D721Med (cell line): ENCODE results near the gene ARHGEF7.

Experiments
- DNase-seq: peaks from one replicate; pipeline ENCODE4 v3.0.0; 2011; ENCODE audit warnings: low spot score; ENCODE audit not compliant: insufficient read length
- FAIRE-seq: peaks from 2 replicates; lab custom pipeline; 2011; peaks lifted over from hg19 to GRCh38; lab: Jason Lieb, UNC
- TF ChIP-seq, protein P1 (sequence below): IDR thresholded peaks from 2 replicates; pipeline ENCODE4 v1.5.1; 2012; ENCODE audit warnings: mild to moderate bottlenecking, control low read depth; ENCODE audit not compliant: insufficient read depth; ENCODE audit errors: missing control alignments

The ARHGEF7 gene

DNA sequence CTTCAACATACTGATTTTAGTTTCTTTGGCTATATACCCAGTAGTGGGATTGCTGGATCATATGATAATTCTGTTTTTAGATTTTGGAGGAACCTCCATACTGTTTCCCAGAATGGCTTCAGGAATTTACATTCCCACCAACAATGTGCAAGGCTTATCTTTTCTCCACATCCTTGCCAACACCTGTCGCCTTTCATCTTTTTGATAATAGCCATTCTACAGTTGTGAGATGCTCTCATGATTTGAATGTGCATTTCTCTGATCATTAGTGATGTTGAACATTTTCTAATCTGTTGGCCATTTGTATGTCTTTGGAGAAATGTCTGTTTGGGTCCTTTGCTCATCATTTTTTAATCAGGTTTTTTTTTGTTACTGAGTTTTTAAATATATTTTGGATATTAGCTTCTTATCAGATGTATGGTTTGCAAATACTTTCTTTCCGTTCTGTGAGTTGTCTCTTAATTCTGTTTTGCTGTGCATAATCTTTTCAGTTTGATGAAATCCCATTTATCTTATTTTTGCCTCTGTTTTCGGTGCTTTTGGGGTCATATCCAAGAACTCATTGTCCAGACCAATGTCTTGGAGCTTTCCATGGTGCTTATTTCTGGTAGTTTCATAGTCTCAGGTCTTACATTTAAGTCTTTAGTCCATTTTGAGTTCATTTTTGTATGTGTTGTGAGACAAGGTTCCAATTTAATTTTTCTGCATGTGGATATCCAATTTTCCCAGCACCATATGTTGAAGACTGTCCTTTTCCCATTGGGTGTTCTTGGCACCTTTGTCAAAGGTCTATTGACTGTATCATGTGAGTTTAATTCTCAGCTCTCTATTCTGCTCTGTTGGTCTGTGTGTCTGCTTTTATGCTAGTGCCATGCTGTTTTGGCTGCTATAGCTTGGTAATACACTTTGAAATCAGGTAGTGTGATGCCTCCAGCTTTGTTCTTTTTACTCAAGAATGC, 44.5 kb downstream of the ARHGEF7 start:
- TF ChIP-seq, protein P1, sequence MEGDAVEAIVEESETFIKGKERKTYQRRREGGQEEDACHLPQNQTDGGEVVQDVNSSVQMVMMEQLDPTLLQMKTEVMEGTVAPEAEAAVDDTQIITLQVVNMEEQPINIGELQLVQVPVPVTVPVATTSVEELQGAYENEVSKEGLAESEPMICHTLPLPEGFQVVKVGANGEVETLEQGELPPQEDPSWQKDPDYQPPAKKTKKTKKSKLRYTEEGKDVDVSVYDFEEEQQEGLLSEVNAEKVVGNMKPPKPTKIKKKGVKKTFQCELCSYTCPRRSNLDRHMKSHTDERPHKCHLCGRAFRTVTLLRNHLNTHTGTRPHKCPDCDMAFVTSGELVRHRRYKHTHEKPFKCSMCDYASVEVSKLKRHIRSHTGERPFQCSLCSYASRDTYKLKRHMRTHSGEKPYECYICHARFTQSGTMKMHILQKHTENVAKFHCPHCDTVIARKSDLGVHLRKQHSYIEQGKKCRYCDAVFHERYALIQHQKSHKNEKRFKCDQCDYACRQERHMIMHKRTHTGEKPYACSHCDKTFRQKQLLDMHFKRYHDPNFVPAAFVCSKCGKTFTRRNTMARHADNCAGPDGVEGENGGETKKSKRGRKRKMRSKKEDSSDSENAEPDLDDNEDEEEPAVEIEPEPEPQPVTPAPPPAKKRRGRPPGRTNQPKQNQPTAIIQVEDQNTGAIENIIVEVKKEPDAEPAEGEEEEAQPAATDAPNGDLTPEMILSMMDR = no peak
- DNase-seq (no peak), FAIRE-seq (no peak)

DNA sequence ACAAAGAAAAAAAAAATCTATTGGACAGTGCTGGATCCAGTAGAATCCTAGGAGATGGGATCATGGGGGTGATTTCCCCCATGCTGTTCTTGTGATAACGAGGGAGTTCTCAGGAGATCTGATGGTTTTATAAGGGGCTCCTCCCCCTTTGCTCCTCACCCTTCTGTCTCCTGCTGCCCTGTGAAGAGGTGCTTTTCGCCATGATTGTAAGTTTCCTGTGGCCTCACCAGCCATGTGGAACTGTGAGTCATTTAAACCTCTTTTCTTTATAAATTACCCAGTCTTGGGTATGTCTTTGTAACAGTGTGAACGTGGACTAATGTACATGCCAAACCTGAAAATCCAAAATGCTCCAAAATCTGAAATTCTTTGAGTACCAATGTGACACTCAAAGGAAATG, 45.5 kb downstream of the ARHGEF7 start:
- TF ChIP-seq, protein P1 = no peak
- DNase-seq (no peak), FAIRE-seq (no peak)

DNA sequence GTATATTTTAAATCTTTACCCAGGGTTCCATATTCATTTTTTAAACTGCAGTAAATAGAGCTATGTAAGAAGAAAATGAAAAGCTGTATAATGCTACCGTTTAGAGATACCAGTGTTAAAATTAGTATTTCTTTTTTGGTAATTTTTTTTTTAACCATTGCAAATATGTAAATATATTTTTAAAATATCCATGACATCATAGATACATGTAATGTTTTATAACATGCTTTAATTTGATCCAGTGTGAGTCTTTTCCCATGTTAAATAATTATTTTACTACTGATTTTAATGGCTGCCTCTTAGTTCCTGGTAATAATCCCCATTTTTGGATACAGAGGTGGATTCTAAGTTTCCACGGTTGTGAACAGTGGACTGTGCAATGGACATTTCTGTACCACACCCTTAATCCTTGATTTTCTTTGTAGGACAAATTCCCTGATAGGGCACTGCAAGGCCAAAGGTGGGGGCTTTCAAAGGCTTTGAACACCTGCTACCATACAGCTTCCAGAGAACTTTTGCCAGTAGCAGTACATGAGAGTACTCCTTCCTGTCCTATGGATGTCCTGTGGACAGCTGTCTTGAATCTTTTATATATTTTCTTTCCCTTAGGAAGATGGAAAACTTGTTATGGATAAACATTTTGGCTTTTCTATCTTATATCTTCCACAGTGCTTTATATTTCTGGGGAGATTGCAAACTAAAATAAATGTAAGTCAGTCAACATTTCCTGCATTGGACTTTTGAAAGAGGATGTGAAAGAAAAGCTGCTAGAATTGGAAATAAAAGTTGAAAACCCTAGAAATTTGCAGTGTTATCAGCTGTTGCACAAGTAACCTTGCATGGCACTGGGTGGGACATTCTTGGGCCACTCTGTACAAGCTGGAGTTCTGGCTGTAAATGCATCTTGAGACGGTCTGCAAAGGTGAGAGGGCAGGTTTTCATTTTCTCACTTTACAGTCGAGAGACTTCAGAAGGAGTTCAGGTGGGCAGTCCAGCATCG, 46.8 kb downstream of the ARHGEF7 start:
- FAIRE-seq = no peak
- TF ChIP-seq, protein P1 = no peak
- no peak for DNase-seq

DNA sequence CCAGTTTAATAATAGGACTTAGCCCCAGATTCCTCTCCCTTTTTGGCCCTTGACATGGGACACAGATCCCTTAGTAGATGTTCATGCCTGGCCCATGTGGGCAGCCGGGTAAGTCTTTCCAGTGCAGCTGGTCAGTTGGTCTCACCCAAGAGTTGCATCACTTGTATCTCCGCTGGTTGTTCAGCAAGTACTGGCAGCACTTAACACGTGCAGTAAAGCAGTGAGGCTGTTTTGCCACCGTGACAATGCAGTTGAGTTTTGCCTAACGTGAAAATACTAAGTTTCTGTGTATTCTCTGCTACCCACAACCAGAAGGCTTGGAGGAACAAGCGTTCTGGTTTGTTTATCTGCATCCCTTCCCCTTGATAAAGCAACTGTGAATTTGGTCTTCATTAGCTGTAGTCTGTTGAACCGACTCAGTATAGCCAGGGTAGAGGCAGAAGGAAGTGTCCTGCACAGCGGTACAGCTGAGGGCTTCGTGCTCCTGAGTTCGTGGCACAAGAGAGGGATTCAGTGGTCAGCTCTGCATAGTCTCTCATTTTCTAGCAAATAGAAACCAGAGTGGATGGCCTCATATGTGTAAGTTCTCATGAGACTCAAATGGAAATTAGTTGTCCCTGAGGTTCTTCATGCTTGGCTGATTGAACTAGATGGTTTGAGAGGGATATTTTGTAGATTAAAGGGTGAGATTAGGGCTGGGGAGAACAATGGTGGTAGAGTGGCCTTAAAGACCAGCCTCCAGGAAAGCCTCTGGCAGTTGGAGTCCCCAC, 50.3 kb downstream of the ARHGEF7 start:
- FAIRE-seq (no peak), DNase-seq (no peak)

DNA sequence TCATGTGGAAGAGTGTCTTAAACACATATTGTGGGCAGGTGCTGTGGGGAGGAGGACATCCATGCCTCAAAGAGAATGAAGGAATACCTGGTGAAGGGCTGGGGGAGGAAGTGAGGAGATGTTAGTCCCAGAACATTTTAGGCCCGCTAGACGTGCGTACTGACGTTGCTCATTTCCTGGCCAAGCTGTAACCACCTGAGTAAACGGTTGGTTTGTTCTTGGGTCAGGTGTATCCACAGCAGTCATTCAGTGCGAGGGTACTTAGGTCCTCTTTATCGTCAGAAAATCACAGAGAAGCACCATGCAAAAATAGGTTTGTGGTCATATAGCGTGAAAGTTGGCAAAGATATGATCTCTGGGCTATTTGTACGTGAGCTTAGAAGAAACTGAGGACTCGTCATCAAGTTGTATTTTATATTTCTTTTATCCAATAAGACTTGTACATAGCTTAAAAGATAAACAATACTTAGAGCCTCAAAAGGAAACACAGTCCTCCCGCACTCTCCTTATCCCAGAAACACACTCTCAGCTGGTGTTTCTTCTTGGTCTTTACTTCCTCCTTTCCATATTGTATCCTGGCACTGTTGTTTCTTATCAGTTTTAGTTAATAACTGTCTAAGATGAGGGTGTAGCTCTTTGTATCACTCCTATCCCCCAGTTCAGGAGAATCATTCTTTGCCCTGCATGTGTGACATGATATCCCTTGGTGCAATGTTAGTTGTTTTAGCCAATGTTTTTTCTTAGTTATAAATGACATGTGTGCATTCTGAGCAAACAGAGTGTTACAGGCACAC, 52.0 kb downstream of the ARHGEF7 start:
- FAIRE-seq (no peak), DNase-seq (no peak)
- TF ChIP-seq, protein P1 = no peak

More for the DNA sequence above, 50.3 kb downstream of the ARHGEF7 start:
- TF ChIP-seq, protein P1 = no peak

DNA sequence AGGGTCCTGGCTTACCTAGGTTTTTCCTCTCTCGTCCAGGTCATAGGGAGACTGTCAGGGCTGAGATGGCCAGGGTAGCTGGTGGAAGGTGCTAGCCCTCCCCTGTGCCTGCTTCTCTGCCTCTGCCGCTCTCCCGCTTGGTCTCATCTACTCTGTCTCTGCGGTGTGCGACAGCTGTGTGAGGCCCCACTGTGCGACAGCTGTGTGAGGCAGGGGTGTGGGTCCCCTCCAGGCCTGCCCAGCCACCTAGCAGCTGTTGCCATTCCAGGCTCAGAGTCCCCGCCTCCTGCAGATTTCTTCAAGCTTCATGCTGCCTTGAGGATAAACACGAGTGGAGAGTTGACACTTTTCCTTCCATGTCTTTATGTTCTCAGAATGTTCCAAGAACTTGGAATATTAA, 53.0 kb downstream of the ARHGEF7 start:
- FAIRE-seq (no peak), DNase-seq (no peak)
- TF ChIP-seq, protein P1 = no peak
